ENCODE measurements around the gene PLEKHG4B.
"Not testable (repeated sequence)": the region's sequence is repeated elsewhere in the genome, so short reads cannot be mapped to it uniquely, and the experiment has no call there.

Gene PLEKHG4B

DNA sequence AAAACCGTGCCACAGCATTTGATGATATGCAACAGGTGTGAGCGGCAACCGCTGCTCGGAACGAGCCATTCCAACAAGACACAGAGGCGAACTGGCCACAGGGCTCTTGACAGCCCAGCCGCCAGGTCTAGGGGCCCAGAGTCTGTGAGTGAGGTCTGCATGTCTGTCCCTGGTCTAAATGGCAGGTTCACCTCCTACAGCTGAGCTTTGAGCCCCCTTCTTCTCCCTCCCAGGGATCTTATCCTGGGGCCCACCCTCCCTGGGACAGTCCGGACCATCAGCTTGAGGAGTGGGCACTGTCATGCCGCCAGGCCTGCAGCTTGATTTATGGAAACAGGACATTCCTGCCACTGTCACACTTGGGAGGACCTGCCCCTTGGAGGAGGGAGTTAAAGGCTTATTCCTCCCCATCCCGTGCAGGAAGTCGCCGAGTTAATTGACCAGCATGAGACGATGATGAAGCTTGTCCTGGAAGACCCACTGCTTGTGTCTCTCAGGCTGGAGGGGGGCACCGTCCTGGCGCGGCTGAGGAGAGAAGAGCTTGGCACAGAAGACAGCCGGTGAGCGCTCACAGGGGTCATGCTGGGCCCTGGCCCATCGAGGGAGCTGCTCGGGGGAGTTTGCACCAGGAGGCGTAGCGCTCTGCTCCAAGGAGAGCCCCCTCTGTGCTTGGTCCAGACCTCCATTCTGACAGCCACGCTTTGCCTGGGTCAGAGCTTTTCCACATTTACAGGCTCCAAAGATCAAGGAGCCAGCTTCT lies 63.9 kb downstream of the PLEKHG4B start:
- DNase-seq (ENCODE audit: low read depth), result no peak

DNA sequence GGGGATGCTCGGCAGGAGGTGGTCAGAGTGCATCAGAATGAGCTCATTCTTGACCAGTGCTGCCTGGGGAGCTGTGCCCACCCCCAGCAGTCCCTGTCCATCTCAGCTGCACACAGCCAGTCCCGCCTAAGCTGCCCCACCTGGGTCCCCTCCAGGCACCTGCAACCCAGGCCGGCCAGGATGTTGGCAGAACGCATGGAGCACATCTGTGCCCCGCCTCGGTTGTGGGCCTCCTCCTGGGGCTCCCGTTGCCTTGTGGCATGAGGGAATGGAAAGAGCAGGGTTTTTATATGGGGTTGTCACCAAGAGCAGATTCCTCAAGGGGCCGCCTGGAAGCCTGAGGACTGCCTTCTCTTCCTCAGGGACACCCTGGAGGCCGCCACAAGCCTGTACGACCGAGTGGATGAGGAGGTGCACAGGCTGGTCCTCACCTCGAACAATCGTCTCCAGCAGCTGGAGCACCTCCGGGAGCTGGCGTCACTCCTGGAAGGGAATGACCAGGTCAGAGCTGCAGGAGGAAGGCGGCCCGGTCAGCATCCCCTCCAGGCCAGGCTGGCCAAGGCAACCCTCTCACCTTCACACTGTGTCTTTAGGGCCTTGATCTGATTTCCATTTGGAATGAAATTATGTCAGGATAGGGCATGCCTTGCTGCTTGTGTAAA lies 64.6 kb downstream of the PLEKHG4B start:
- no peak for DNase-seq (ENCODE audit: low read depth)

DNA sequence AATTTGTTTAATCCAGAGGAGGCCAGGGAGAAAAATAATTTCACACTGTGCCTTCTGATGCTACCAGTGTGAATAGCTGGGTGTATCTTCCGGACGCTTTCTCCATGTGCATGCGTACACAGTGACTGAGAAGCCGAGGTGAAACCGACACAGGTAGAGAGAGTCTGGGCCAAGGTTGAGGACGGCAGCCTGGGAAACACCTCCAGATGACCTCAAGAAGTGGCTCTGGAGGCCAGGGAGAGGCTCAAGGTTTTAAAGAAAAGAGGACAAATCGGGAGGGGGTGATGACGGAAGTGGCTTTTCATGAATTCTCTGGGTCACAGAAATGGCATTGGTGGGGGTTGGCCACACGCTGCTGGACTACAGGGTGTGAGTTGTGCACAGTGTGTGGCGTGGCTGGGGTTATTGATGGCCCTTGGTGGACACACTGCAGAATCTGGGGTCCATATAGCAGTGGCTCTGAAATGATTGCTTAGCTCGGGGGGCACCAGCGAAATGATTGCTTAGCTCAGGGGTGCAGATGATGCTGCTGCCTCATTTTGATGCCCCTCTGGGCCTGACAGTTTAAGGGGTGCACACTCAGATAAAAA lies 65.3 kb downstream of the PLEKHG4B start:
- no peak for DNase-seq (ENCODE audit: low read depth)

DNA sequence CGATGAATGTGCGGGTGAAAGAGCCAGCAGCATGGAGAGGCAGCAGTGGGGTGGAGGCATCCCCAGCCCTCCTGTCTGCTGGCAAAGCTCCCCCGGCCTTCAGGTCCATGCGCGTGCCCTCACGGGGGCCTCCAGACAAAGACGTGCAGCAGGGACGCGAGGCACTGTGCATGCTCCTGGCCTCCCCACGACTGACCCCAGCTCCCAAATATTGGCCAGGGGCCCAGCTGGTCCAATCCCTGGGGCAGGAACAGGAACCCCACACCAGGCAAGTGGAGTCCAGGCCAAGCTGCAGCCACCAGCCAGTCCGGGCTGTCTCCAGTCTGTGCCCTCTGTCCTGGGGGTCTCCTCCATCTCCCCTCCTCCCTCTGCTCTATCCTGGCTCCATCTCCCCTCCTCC lies 65.8 kb downstream of the PLEKHG4B start:
- no peak for DNase-seq (ENCODE audit: low read depth)

DNA sequence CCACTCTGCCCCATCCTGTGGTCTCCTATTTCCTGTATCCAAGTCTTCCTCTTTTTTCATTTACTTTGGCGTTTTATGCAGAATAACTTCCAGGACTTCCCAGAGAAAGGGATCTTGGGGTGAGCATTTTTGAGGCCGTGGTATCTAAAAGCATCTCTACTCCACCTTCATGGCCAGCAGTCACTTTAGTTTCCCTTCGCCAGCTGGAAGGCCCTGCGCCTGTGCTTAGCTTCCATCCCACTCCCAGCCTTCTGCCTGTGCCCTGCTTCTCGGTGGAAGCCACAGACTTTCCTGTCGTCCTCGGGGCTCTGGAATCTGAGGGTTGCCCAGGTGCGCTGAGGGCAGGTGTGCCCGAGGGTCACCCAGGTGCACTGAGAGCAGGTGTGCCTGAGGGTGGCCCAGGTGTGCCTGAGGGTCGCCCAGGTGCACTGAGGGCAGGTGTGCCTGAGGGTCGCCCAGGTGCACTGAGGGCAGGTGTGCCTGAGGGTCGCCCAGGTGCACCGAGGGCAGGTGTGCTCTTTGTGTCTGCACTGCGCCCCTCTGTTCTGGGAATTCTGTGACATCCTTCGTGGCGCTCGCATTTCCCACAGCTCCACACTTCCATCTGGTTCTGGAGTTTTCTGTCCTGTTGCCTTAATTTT lies 67.0 kb downstream of the PLEKHG4B start:
- no peak for DNase-seq (ENCODE audit: low read depth)

DNA sequence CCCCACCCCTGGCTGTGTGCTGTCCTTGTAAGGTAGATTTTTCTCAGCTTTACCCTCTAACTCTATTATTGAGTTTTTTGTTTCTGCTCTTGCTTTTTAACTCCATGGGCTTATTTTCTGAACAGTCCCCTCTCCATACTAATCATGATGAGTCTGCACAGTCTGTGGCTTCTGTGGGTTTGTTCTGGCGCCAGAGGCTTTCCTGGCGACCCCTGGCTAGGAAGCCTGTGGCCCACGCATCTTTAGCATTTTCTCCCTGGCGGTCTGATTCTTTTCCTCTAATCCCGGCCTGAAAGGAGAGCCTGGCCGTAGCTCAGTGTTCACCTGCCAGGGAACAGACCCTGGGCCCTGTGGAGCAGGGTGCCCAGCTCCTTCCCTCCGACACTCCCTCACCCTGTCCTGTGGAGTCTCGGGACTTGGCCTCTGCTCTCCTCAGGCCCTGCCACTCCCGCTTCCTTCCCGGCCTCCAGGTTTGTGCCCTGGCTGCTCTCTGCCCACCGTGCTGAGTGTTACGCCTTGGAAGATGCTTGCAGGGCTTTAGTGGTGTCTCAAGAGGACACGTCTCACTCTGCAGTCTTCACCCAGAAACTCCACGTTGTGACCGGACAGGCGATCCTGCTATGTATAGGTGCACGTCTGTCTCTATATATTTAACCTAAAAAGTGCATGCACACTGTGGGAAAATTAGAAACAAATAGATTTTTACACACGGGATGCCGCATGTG lies 67.6 kb downstream of the PLEKHG4B start:
- no peak for DNase-seq (ENCODE audit: low read depth)

DNA sequence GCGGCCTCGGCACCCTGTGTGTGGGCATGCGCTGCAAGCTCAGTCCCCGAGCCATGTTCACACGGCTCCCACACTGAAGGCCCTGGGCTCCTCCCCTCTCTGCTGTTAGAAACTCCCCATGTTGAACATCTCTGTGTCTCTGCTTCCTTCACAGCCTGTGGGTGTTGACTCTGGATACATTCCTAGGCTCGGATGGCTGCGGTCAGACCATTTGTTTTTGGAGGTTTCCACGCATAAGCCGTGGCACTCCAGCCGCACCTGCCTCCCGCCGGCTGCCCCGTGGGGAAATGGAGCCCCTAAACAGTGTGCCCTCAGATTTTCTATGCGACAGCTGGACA lies 68.2 kb downstream of the PLEKHG4B start:
- DNase-seq (ENCODE audit: low read depth), result no peak

DNA sequence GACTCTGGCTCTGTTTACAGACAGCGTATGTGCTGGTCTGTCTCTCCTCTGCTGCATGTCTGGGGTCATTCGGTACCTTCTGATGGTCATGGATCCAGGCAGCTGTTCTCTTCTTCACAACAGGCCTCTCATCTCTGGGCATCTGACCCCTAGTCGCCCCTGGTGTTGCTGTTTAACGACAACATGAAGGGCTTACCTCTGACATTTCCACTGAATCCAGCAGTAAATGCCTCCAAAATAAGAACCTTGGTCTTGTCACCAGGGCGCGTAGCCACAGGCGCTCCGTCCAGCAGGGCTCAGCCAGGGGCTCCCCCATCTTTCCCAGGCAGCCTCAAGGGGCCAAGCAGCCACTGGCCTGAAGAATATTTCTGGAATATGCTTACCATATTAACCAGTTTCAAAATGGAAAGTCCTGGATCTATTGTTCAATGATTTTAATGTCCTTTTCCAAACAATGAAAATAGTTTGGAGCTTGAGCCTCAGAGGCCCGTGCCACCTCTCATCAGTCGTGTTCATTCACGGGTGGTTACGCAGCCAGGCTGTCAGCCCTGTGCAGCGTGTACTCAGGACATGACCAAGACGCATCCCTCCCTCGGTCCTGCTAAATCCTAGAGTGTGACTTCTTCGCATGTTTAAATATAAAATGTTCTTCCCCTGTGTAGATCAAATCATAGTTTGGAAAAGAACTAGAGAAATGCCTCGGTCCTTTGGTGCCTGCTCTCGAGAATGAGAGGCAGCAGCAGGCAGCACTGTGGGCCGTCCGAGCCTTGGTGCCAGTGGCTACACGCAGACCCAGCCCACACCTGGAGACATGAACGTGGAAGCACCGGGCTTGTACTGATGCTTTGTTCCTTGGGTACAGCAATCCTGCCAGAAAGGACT lies 69.2 kb downstream of the PLEKHG4B start:
- no peak for DNase-seq (ENCODE audit: low read depth)

DNA sequence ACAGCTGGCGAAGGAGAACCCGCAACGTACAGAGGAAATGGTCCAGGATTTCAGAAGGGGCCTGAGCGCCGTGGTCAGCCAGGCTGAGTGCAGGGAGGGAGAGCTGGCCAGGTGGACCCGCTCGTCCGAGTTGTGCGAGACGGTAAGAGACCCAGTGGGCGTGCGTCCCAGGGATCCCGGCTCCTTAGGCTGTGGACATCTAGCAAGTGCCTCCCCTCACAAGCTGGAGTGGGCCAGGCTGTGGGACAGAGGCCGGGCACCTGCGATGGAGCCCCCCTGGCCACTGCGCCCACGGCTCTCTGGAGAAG lies 69.8 kb downstream of the PLEKHG4B start:
- no peak for DNase-seq (ENCODE audit: low read depth)

DNA sequence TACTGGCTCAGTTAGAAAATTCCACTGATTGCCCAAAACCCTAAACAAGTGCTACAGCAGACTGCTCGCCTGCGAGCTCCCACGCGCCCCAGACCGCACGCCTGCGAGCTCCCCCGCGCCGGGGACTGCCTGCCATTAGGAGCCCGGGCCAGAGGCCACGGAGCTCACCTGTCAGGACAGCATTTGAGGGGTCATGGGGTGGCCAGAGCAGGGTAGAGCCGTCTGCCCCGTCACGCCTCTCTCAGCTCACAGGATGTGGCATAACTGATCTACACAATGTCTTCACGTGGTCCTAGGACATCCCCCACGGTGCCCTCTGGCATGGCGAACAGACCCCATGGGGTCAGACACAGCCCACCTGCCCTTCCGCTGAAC lies 70.2 kb downstream of the PLEKHG4B start:
- no peak for DNase-seq (ENCODE audit: low read depth)

DNA sequence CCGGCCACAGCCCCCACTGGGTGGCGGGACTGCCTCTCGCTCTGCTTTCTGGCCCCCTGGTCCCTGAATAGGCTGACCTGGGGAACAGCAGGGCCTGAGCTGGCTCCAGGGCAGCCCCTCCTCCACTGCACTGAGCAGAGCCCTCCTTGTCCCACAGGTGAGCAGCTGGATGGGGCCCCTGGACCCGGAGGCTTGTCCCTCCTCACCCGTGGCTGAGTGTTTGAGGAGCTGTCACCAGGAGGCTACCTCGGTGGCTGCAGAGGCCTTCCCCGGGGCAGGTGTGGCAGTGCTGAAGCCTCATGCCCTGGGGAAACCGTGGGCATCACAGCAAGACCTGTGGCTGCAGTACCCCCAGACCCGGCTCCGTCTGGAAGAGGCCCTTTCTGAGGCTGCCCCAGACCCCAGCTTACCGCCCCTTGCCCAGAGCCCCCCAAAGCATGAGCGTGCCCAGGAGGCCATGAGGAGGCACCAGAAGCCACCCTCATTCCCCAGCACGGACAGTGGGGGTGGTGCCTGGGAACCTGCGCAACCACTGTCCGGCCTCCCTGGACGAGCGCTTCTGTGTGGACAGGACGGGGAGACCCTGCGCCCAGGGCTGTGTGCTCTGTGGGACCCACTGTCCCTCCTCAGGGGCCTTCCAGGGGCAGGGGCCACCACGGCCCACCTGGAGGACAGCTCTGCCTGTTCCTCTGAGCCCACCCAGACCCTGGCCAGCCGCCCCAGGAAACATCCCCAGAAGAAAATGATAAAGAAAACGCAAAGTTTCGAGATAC lies 70.8 kb downstream of the PLEKHG4B start:
- DNase-seq (ENCODE audit: low read depth), result no peak

DNA sequence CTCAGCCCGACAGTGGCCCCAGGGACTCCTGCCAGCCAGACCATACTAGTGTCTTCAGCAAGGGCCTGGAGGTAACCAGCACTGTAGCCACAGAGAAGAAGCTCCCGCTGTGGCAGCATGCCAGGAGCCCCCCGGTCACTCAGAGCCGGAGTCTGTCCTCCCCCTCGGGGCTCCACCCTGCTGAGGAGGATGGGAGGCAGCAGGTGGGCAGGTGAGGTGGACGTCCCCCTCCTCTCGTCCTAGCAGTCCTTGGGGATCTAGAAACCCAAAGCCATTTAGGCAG lies 71.3 kb downstream of the PLEKHG4B start:
- DNase-seq (ENCODE audit: low read depth), result no peak

DNA sequence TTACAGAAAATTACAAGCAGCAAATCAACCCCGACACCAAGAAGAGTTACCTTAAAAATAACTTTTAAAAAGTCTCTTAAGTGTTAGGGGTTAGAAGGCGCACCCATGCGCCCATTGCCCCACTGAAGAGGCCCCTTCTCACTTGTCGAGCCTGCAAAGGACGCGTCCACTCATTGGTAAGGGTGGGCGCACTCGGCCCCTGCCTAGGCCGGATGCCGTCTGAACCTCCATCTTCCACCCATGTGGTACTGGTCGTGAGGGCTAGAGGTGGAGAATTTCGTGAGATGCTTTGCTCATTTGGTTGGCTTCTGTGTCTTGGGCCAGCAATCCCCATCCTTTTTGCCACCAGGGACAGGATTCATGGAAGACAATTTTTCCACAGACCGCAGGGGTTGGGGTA lies 71.9 kb downstream of the PLEKHG4B start:
- no peak for DNase-seq (ENCODE audit: low read depth)

DNA sequence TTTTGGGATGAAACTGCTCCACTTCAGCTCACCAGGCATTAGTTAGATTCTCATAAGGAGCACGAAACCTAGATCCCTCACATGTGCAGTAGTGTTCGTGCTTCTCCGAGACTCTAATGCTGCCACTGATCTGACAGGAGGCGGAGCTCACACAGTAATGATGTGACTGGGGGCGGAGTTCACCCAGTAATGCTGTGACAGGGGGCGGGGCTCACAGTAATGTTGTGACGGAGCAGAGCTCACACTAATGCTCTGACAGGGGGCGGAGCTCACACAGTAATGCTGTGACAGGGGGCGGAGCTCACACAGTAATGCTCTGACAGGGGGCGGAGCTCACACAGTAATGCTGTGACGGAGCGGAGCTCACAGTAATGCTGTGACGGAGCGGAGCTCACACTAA lies 72.3 kb downstream of the PLEKHG4B start:
- DNase-seq (ENCODE audit: low read depth), result no peak

DNA sequence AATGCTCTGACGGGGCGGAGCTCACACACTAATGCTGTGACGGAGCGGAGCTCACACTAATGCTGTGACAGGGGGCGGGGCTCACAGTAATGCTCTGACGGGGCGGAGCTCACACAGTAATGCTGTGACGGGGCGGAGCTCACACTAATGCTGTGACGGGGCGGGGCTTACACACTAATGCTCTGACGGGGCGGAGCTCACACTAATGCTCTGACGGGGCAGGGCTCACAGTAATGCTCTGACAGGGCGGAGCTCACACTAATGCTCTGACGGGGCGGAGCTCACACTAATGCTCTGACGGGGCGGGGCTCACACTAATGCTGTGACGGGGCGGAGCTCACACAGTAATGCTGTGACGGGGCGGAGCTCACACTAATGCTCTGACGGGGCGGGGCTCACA lies 72.8 kb downstream of the PLEKHG4B start:
- not testable (repeated sequence) for DNase-seq (ENCODE audit: low read depth)

DNA sequence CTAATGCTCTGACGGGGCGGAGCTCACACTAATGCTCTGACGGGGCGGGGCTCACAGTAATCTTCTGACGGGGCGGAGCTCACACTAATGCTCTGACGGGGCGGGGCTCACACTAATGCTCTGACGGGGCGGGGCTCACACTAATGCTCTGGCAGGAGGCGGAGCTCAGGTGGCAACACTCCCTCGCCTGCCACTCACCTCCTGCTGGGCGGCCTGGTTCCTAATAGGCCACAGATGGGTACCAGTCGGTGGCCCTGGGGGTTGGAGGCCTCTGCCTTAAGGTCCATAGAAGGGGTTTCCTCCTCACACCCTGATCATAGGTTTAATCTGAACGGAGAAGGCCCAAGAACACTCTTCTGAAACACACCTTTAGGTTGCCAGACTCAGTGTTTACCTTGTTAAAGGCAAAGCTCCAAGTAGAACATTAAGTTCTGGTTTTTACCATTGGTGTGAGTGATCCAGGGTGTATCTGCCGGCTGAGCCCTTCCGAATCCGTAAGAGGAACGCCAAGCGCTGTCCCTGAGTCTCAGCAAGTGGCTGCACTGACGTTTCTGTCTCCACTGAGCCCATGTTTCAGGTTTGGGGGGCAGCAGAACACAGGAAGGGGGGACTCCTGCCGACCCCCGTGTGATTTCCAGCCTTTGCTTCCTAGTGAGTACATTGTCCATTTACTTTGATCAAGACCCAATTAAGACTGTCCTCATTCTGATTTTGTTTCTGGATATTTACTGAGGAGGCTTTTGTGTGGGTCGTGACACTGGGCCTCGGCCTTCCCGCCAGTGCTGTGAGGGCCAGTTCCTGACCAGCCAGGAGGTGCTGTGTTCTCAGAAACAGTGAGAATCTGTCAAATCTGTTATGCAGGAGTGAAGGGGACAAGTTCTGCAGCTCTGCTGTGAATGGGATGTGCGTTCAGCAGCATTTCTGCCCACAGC lies 74.7 kb downstream of the PLEKHG4B start:
- no peak for DNase-seq (ENCODE audit: low read depth)

DNA sequence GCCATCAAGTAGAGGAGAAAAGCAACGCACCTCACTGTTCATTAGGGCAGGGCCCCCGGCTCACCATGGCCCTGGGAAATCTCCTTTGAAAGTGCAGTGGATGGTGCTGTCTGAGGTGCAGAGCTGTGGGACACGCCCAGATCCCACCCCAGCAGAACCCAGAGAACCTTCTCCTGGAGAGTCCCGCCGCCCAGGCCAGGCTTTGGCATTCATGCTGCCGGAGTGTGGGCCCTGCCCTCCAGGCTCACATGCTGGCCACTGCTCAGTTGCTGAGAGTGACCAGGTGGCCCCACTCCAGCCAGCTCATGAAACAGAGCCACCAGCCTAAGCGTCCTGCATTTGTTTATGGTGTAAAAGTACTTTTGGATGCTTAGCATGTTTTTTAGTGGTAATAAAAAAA lies 75.5 kb downstream of the PLEKHG4B start:
- DNase-seq (ENCODE audit: low read depth), result no peak

DNA sequence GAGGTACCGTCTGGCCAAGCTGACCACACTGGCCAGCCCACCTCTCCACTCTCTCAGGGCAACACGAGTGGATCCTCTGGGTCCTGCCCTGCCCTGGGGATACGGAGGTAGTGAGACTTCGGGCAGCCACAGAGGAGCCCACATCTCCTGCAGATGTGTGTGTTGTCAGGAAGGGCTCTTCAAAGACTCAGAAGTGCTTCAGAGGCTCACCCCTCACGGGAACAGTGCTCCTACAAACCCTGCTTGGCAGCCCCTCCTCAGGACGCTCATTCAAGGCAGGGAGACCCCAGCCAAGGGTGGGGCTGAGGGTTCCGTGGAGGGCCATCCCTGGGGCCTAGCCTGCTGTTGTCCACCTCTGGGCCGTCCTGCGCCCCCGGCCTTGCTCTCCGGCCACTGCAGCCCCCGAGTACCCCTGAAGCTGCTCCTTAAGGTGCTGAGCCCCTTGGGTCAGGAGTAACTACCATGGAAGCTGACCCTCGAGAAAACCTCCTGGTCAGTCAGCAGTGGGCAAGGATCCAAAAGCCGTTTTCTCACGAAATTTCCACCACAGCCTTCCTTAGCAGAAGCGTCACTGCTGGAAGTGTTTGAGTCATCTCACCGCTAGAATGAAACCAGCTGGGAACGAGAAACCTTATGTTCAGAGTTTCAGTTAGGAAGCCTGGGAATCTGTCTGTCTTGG lies 76.2 kb downstream of the PLEKHG4B start:
- peak; percentile 87 for DNase-seq (ENCODE audit: low read depth)

DNA sequence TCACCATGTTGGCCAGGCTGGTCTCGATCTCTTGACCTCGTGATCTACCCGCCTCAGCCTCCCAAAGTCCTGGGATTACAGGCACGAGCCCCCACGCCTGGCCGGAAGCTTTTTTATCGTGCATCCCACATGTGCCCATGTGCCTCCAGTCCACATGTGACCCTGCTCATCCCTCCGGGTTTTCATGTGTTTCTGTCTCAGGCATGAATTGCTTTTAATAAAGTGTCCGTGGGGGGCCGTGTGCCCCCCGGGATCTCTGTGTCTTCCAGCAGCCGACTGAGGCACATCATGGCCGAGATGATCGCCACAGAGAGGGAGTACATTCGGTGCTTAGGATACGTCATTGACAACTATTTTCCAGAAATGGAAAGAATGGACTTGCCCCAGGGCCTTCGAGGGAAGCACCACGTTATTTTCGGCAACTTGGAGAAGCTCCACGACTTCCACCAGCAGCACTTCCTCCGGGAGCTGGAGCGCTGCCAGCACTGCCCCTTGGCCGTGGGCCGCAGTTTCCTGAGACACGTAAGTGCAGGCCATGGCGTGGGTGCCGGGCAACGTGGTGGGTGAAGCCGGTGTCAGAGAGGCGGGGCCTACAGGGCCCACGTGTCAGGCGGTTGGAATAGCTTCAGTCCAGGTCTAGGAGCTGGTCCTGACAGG lies 77.2 kb downstream of the PLEKHG4B start:
- DNase-seq (ENCODE audit: low read depth), result peak; percentile 48

Data from fibroblast of gingiva (primary cell).